Activated T-helper 1 cell treated with Interleukin-2 at 50 U/mL for 16 hours (primary cell): ENCODE data around the gene ATP5F1E.
"Not testable (repeated sequence)": the region's sequence is repeated elsewhere in the genome, so short reads cannot be mapped to it uniquely, and the experiment has no call there.

Experiments
- DNase-seq: peaks from one replicate; pipeline ENCODE4 v3.0.0-alpha.2; 2020; ENCODE audit warnings: low read depth

Gene ATP5F1E

DNA sequence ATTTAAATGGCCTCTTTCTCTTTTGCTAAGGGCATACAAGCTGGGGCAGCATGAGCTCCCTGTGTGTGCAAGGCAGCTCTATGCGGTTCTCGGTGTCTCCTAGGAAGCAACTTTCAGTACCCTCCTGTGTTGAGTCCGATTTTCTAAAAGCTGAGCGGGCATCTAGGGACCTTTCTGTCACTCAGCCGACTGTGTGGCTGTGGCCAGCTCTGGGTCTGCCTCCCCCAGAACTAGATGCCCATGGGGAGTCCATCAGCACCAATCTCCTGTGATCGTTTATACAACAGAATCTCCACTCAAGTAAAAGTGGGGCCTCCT, 43.6 kb downstream of the ATP5F1E start:
- DNase-seq: no peak

DNA sequence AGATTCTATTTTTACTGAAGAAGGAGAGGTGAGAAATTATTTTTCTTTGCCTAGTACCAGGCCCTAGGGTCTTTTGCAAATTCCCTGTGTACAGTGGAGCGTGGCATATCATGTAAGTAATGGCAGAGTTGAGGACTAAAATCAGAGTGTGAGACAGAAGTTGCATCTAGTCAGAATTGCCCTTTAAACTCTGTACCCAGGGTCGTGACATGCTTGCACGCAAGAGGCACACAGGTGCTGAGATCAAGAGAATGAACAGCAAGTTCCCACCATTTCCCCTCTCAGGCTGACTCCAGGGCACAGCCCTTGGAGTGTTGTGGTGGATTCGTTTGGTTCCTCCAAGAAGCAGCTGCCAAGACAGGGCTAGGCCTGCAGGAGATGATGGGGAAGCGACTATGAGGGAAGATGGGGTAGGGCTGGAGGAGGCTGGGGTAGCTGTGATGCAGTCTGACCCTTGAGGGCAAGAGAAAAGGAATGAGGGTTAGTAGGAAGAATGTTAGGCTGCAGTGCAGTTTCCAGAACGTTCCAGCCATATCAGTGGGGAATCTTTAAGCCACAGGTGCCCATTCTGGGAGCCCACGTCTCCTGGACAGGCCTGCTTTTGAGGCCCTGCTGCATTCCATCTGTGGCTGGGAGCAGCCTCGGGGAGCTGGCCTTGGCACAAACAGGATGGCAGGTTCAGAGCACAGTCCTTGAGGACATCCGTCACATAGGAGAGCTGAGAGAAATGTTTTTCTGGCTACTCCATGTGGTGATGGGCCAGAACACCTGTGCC, 44.2 kb downstream of the ATP5F1E start:
- no peak for DNase-seq

GRCh38 chr20:58986968-58987517, 45.1 kb downstream of the ATP5F1E start:
- no peak for DNase-seq

DNA sequence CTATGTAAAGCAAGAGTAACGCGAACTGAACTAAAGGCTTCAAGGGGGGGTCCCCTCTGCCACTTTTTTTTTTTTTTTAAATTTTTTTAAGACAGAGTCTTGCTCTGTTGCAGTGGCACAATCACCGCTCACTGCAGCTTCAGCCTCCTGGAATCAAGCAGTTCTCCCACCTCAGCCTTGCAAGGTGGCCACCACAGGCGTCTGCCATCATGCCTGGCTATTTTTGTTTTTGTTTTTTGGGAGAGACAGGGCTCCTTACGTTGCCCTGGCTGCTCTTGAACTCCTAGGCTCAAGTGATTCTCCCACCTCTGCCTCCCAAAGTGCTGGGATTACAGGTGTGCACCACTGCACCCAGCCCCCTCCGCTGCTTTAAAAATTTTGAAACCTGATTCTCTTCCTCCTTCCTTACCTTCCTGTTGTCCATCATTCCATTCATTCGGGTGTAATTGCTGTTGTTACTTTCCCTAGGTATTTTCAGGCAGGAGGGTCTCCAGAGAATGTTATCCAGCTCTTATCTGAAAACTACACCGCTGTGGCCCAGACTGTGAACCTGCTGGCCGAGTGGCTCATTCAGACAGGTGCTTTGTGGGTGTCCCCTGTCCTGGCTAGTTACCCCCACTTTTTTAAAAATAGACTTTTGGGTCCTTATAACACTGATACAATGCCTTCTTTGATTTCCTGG, 45.7 kb downstream of the ATP5F1E start:
- no peak for DNase-seq

GRCh38 chr20:58985656-58986055, 46.5 kb downstream of the ATP5F1E start:
- no peak for DNase-seq

DNA sequence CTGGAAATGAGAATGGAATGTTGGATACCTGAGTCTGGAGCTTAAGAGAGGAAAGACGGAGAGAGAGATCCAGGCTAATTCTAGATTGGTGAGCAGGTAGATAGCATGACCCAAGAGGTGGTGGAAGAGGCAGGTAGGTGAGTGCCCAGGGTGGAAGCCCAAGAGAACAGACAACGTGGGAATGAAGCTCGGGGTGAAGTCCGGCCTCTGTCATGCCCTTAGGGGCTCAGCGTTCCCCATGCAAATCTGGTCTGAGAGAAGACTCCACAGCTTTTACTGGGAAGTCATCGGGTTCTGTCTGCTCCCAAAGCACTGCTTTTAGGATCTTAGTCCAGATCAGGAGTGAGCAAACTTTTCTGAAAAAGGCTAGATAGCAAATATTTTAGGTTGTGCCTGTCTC, 47.4 kb downstream of the ATP5F1E start:
- DNase-seq: no peak

DNA sequence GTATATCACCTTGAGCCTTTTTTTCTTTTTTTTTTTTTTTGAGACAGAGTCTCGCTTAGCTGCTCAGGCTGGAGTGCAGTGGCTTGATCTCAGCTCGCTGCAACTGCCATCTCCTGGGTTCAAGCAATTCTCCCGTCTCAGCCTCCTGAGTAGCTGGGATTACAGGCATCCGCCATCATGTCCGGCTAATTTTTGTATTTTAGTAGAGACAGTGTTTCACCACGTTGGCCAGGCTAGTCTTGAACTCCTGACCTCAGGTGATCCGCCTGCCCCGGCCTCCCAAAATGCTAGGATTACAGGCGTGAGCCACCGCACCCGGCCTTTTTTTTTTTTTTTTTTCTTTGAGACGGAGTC, 49.0 kb downstream of the ATP5F1E start:
- not testable (repeated sequence) for DNase-seq

DNA sequence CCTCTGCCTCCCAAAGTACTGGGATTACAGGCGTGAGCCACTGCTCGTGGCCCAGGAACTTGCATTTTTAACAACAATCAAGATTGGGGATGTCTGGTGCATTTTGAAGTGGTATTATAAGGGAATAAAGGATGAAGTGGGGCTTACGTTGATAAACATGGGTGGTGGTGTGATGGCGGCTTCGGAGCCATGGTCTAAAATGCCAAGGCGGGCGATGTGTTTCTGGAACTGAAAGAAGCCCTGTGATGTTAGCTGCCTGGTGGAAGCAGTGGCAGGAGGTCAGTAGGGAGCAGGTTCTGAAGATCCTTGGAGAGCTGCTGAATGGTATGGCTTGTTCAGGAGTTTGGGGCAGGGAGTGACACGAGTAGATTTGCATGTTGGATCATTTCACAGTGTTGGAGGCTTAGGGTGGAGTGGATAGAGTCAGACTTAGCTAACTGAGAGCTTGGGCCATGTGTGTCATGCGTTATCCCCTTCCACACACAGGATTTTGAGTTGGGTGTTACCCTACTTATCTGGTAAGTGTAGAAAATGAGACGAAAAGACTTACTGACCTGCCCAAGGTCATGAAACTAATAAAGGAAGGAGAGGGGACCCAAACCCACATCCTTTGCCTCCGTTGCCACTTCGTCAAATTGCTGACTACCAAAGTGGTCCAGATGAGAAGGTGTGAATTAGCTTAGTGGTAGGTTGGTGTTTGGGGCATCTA, 49.6 kb downstream of the ATP5F1E start:
- DNase-seq: no peak

GRCh38 chr20:58981628-58982364, 50.3 kb downstream of the ATP5F1E start:
- DNase-seq: no peak

- DNase-seq: peak; percentile 84
These were observed 51.2 kb downstream of the ATP5F1E start, which contains the start of gene NELFCD for GRCh38 chr20:58980711-58981627. NELFCD (plus strand) TSS chr20:58981256; CDS start chr20:58981310, 54 bp downstream.

DNA sequence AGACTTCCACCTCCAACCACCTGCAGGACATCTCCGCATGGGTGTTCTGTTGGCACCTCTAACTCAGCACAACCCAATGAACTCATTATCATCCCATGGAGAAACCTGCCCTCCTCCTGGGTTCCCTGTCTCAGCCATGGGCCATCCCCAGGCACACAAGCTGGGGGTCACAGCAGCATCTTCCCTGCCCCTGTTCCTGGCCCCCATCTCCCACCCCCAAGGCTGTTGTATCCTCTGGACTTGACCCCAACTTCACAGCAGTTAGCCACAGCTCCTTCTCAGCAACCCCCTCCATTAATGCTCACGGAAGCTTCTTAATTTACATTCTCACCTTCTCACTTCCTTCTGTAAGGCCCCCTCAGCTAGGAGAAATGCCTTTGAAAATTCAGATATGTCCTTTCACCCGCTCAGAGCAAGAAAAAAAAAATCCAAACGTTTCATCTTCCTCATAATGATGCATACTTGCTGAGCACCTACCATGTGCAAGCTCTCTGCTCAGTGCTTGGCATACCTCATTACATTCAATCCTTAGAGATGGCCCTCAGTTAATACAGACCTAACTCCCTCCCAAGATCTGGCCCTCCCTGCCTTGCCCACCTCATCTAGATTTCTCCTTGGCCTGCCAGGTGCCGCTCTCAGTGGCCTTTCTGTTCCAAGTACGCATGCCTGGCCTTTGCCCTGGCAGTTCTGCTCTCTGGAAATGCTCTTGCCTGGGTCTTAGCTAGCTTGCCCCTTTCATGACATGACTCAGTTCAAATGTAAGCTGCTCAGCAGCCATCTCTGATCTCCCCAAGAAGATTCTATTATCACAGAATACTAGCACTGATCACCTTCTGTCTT, 53.6 kb downstream of the ATP5F1E start:
- no peak for DNase-seq

DNA sequence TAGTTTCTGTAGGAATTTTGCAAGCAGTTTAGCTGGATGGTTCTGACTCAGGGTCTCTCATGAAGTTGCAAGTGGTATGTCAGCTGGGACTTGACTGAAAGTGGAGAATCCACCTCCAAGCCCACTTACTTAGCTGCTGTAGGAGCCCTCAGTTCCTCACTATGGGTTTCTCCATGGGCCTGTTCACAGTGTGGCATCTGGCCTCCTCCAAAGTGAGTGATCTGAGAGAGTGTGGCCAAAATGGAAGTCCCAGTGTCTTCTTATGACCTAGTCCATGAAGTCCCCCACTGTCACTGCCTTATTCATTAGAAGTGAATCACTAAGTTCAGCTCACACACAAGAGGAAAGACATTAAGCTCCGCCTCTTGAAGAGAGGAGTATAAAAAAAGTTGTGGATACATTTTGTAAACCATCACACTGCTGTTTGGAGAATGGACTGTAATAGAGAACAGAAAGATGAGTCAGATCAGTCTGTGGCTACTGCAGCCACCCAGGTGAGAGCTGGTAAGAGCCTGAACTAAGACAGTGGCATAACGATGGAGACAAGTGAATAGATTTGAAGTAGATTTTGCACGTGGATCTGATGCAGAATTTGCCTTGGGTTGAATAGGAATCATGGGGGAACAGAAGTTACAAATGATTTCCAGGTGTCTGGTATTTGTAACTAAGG, 55.9 kb downstream of the ATP5F1E start:
- DNase-seq: no peak
